CD14-positive monocyte (primary cell): ENCODE results near the gene SUPV3L1. TPM values are rescaled to one million over a fixed set of nuclear protein-coding genes. Genes with fewer than 3 reads are reported as not detected.

Experiments
- DNase-seq, 3 donors: peaks; one replicate each; pipeline ENCODE4 v3.0.0-alpha.2; 2011 to 2022
- H2AFZ ChIP-seq: 2 replicates; pipeline ENCODE4 v1.6.0; 2012; ENCODE audit warnings: mild to moderate bottlenecking, low read depth, low read length, inconsistent platforms; ENCODE audit not compliant: insufficient read depth, poor library complexity, severe bottlenecking
- H3K27ac ChIP-seq, 2 donors: 1 replicate in 1 of 2; 2 replicates in 1 of 2; pipeline ENCODE4 v1.5.1; 2012 to 2013; ENCODE audit warnings: low read length in 2 of 2, control low read depth in 1 of 2, inconsistent platforms in 1 of 2, low read depth in 1 of 2, mild to moderate bottlenecking in 1 of 2
- H3K27me3 ChIP-seq, 2 donors: one replicate each; pipeline versions ENCODE4 v1.6.0 to v1.6.1; 2011 to 2013; ENCODE audit warnings: low read length in 2 of 2; ENCODE audit not compliant: control insufficient read depth in 2 of 2, insufficient read depth in 2 of 2
- H3K36me3 ChIP-seq, 2 donors: replicated peaks in 1 of 2; 1 replicate in 1 of 2; 2 replicates in 1 of 2; pipeline versions ENCODE4 v1.5.1 to v1.6.1; 2012 to 2013; ENCODE audit warnings: low read length in 2 of 2, control low read depth in 1 of 2, inconsistent platforms in 1 of 2, mild to moderate bottlenecking in 1 of 2; ENCODE audit not compliant: insufficient read depth in 2 of 2, control insufficient read depth in 1 of 2
- H3K4me1 ChIP-seq, 2 donors: 1 replicate in 1 of 2; 2 replicates in 1 of 2; pipeline versions ENCODE4 v1.5.1 to v1.6.1; 2012 to 2013; ENCODE audit warnings: low read length in 2 of 2, control low read depth in 1 of 2, inconsistent platforms in 1 of 2, mild to moderate bottlenecking in 1 of 2, moderate library complexity in 1 of 2; ENCODE audit not compliant: insufficient read depth in 2 of 2, control insufficient read depth in 1 of 2
- H3K4me2 ChIP-seq: replicated peaks from 2 replicates; pipeline ENCODE3; 2012; ENCODE audit warnings: low read length, moderate library complexity, mild to moderate bottlenecking; ENCODE audit not compliant: poor library complexity, severe bottlenecking; ENCODE audit errors: extremely low read depth
- H3K4me3 ChIP-seq, 3 experiments: fragments of 200-600 bp in 1 of 3; sonication (generic) in 1 of 3; replicated peaks in 1 of 3; 1 replicate in 2 of 3; 2 replicates in 1 of 3; pipeline ENCODE4 v1.5.1; 2011 to 2013; ENCODE audit warnings: low read length in 3 of 3, mild to moderate bottlenecking in 3 of 3, control low read depth in 2 of 3, low read depth in 2 of 3, inconsistent platforms in 1 of 3, moderate library complexity in 1 of 3
- H3K79me2 ChIP-seq: 2 replicates; pipeline ENCODE4 v1.6.0; 2012; ENCODE audit warnings: mild to moderate bottlenecking, control low read depth, inconsistent platforms, low read length, moderate library complexity; ENCODE audit not compliant: insufficient read depth
- H3K9ac ChIP-seq: 2 replicates; pipeline ENCODE4 v1.6.0; 2017; ENCODE audit warnings: low read length, mild to moderate bottlenecking; ENCODE audit not compliant: insufficient read depth, poor library complexity, severe bottlenecking
- H3K9me3 ChIP-seq, 2 donors: replicated peaks in 1 of 2; 1 replicate in 1 of 2; 2 replicates in 1 of 2; pipeline versions ENCODE4 v1.5.1 to v1.6.1; 2012 to 2013; ENCODE audit warnings: low read length in 2 of 2, control low read depth in 1 of 2; ENCODE audit not compliant: control insufficient read depth in 1 of 2, insufficient read depth in 1 of 2
- H4K20me1 ChIP-seq: 2 replicates; pipeline ENCODE4 v1.6.0; 2012; ENCODE audit warnings: mild to moderate bottlenecking, low read length, control low read depth, moderate library complexity; ENCODE audit not compliant: insufficient read depth
- H3K27ac Mint-ChIP-seq, 7 donors: one replicate each; pipeline ENCODE4 v1.8.0; 2020; ENCODE audit warnings: mild to moderate bottlenecking in 7 of 7, mixed read lengths in 7 of 7, moderate library complexity in 6 of 7, inconsistent platforms in 2 of 7
- H3K27me3 Mint-ChIP-seq, 3 donors: one replicate each; pipeline ENCODE4 v1.8.0; 2021 to 2022; ENCODE audit warnings: low read depth in 3 of 3, mild to moderate bottlenecking in 3 of 3, mixed read lengths in 3 of 3, moderate library complexity in 3 of 3, inconsistent platforms in 1 of 3
- H3K36me3 Mint-ChIP-seq, 2 donors: one replicate each; pipeline ENCODE4 v1.8.0; 2020; ENCODE audit warnings: mixed read lengths in 2 of 2, inconsistent platforms in 1 of 2, mild to moderate bottlenecking in 1 of 2
- H3K4me1 Mint-ChIP-seq: one replicate; pipeline ENCODE4 v1.8.0; 2020; ENCODE audit warnings: mild to moderate bottlenecking, mixed read lengths
- H3K4me3 Mint-ChIP-seq, 2 donors: one replicate each; pipeline ENCODE4 v1.8.0; 2020; ENCODE audit warnings: mild to moderate bottlenecking in 2 of 2, mixed read lengths in 2 of 2, moderate library complexity in 1 of 2
- H3K9me3 Mint-ChIP-seq, 7 donors: one replicate each; pipeline ENCODE4 v1.8.0; 2020 to 2022; ENCODE audit warnings: mixed read lengths in 7 of 7, mild to moderate bottlenecking in 6 of 7, moderate library complexity in 6 of 7, inconsistent platforms in 2 of 7
- CTCF ChIP-seq: fragments of 200-600 bp; IDR thresholded peaks from one replicate; pipeline ENCODE4 v1.8.0; 2022; ENCODE audit warnings: antibody characterized with exemption, mild to moderate bottlenecking
- WGBS: methylation state at CpG from one replicate; pipeline ENCODE4 v1.1.5; 2013; ENCODE audit warnings: missing lambda C conversion rate; ENCODE audit not compliant: insufficient coverage; 5-methylcytosine and 5-hydroxymethylcytosine counted together
- intact Hi-C, 2 donors: fragments of 100-400 bp; cut with micrococcal nuclease; formaldehyde crosslinking; loops; one replicate each; pipeline versions ENCODE4 v1.15.0 to v1.15.1; 2023
- polyA plus RNA-seq, 3 donors: library from polyadenylated mRNA; depleted of rRNA in 1 of 3; unstranded in 2 of 3; stranded (reverse) in 1 of 3; fragments of 300-500 nt in 2 of 3; fragments of >200 nt in 1 of 3; fragmentation: Illumina TruSeq in 2 of 3; gene quantifications; 1 replicate in 2 of 3; 2 replicates in 1 of 3; pipeline ENCODE4 v1.2.3, GENCODE V29; 2012 to 2021

The SUPV3L1 gene
- polyA plus RNA-seq, 3 donors: 6.8 to 18.8 (median 7.3) TPM

- Histone ChIP-seq H3K36me3 (peaks cover 49 to 90% of the 10 kb centered on the region in 2 donors), H3K4me3 (no peak overlapping the region), H3K79me2 (no peaks in the 10 kb centered on the region), H3K9me3 (no peaks in the 10 kb centered on the region), H2AFZ (no peak overlapping the region), H3K27ac (no peak overlapping the region), H4K20me1 (no peaks in the 10 kb centered on the region), H3K27me3 (no peaks in the 10 kb centered on the region), H3K4me1 (no peaks in the 10 kb centered on the region), H3K9ac (no peak overlapping the region), H3K4me2 (no peak overlapping the region)
- no peaks in the 10 kb centered on the region for H3K9me3 Mint-ChIP-seq
- H3K27me3 Mint-ChIP-seq: peaks cover 0 to 1% (median 0%) of the 10 kb centered on the region in 3 donors
- intact Hi-C loops: no loop called here
- H3K36me3 Mint-ChIP-seq: peaks cover 52 to 68% of the 10 kb centered on the region in 2 donors
- H3K4me1 Mint-ChIP-seq: no peaks in the 10 kb centered on the region
- H3K27ac Mint-ChIP-seq: no peak overlapping the region
- DNase-seq: no peak
- 100% methylated on average over 1 of the region's 2 CpGs for WGBS
- H3K4me3 Mint-ChIP-seq: no peak overlapping the region
- TF ChIP-seq CTCF: no peak
These were observed 21.0 kb downstream of the SUPV3L1 start for GRCh38 chr10:69201045-69201444.

GRCh38 chr10:69202332-69202731 lies 22.3 kb downstream of the SUPV3L1 start:
- H3K9me3 ChIP-seq: no peaks in the 10 kb centered on the region
- DNase-seq: no peak
- H3K79me2 ChIP-seq: no peaks in the 10 kb centered on the region
- peaks cover 54 to 71% of the 10 kb centered on the region in 2 donors for H3K36me3 Mint-ChIP-seq
- H3K27ac Mint-ChIP-seq: no peak overlapping the region
- H3K27me3 ChIP-seq: no peaks in the 10 kb centered on the region
- H3K9me3 Mint-ChIP-seq: no peaks in the 10 kb centered on the region
- intact Hi-C loops: no loop called here
- no peak overlapping the region for H3K4me3 ChIP-seq
- no peak overlapping the region for H3K27ac ChIP-seq
- H3K4me2 ChIP-seq: no peak overlapping the region
- H3K36me3 ChIP-seq: peaks cover 53 to 91% of the 10 kb centered on the region in 2 donors
- no peaks in the 10 kb centered on the region for H4K20me1 ChIP-seq
- no peak for TF ChIP-seq CTCF
- H3K4me3 Mint-ChIP-seq: no peak overlapping the region
- peaks cover 0 to 3% (median 2%) of the 10 kb centered on the region in 3 donors for H3K27me3 Mint-ChIP-seq
- no peaks in the 10 kb centered on the region for H3K4me1 ChIP-seq
- no peak overlapping the region for H2AFZ ChIP-seq
- no peak overlapping the region for H3K9ac ChIP-seq
- no peaks in the 10 kb centered on the region for H3K4me1 Mint-ChIP-seq
- no CpG with 5 or more reads among the region's 1 CpG for WGBS
